ENCODE results near the gene C2orf78.

DNA sequence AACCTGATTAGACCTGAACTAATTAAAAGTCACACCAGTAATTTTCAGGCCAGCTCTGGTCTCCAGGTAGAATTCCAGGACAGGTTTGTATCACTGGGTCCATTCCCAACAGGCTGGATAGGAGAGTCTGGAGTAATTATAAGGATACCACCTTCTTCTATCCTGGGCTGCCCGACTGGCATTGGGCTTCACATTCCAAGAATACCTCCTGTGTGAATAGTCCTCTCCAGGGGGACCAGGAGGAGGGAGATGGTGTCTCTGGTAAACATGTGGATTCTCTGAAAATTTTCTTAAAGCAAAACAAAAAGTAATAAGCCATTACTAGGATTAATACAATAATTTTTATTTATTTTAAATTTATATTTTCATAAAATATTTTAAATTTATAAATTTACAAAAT, 21.4 kb upstream of the C2orf78 start:
- TF ChIP-seq EZH2phosphoT487 (IDR thresholded peaks at IDR 0.05; ENCODE audit: borderline replicate concordance, low read depth, low read length), result no peak
- TF ChIP-seq, protein P1, sequence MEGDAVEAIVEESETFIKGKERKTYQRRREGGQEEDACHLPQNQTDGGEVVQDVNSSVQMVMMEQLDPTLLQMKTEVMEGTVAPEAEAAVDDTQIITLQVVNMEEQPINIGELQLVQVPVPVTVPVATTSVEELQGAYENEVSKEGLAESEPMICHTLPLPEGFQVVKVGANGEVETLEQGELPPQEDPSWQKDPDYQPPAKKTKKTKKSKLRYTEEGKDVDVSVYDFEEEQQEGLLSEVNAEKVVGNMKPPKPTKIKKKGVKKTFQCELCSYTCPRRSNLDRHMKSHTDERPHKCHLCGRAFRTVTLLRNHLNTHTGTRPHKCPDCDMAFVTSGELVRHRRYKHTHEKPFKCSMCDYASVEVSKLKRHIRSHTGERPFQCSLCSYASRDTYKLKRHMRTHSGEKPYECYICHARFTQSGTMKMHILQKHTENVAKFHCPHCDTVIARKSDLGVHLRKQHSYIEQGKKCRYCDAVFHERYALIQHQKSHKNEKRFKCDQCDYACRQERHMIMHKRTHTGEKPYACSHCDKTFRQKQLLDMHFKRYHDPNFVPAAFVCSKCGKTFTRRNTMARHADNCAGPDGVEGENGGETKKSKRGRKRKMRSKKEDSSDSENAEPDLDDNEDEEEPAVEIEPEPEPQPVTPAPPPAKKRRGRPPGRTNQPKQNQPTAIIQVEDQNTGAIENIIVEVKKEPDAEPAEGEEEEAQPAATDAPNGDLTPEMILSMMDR (conservative IDR thresholded peaks at IDR 0.05; ENCODE audit: low read length), result no peak
